ENCODE results near the gene GLB1L.

GLB1L gene

DNA sequence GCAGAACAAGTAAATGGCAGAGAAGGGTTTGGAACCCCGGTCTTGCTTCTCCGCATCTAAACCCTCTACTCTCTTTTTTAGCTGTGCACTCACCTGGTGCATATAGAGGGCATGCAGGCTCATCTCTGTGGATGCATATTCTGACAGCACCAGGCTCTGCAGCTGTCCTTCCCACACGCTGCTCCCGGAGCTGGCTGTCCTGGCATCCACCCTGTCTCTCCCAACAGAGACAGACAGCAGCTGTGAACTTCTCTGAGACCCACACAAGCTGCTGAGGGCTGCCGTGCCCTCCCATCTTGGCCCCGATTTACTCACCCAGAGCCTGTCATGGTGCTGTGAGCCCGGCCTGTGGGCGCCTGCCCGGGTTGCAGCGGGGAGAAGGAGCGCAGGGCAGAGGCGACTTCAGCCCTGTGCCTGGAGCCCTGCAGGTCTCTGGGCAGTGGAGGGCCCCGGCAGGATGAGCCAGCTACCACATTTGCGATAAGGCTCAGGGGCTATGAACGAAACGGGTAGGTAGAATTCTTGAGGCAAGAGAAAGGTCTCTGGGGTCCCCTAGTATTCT, 23.2 kb downstream of the GLB1L start:
- DNase-seq (ENCODE audit: low read depth), result no peak

GRCh38 chr2:219220652-219221402, 24.4 kb downstream of the GLB1L start:
- DNase-seq (ENCODE audit: low read depth), result no peak

DNA sequence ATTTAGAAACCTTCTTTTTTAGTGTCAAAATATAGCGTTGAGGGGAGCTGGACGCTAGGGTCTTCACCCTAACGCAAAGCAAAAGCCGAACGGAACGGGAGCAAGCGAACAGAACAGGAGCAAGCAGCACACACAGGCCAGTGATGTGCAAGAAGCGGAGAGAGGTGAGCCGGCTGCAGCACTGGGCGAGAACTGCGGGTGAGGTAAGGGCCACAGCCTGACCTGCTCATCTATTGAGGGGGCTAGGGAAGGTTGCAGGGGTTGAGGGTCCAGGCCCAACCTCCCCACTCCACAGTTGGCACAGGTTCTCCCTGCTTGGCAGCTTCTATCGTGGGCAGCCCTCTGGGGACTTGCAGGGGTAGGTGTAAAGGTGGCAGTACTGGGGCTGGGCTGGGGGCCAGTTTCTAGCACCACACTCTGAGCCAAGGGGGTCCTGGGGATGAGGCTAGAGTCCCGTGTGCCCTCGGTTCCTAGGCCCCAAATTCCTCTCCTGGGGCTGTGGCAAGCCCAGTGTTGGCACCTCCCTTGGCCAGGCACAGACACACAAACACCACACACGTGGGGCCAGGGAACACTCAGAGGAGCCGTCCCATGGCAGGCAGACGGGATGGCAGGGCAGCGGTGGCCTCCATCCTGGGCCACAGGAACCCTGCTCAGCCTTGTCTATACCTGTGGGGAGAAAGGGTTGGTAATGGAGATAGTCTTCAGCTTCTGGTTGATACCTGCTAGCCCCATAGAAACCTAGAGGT, 25.3 kb downstream of the GLB1L start:
- DNase-seq (ENCODE audit: low read depth), result no peak

DNA sequence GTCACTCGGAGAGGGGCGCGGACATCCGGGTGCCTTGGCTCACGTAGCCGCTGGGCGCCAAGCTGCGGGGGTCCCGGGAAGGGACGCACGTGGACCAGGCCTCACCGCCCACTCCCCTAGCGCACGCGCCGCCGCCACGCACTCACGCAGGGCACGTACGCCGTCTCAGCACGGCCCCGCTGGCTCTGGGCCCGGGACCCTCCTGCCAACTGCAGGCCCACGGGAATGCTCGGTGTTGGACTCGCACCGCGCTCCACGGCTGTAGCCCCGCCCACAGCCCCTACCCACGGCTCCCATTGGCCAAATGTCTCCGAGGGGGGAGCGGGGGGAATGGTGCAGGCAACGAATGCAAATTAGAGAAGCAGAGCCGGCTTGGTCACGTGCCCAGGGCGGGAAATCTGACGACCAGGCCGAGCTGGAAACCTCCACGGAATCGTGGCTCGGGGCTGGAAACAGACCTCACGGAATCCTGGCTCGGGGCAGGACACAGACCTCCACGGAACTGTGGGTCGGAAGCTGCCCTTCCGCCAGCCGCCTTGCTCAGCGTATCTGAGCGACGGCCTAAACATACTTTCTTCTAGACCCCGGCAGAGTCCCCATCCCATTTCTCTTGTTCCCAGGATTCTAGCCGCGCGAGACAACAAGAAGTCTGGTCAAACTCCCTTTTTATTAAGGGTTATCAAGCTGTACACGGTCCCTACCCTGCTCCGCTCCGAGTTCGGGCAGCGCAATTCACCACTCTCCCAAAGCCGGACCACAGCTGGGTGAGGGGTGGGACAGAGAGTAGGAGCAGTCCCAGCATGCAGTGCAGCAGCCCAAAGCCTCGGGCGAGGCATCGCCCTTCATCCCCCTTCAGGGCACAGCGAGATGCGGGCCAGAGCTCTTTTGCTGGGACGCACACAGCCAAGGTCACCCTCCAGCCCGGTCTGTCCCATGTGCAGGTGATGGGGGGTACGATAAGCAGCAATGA, 26.2 kb downstream of the GLB1L start, which contains the start of gene ABCB6:
ABCB6 (minus strand) TSS at position 227 of the 970 bp plus-strand sequence. CDS start 285 bp downstream, outside the sequence.
- peak; percentile 81 for DNase-seq (ENCODE audit: low read depth)

GRCh38 chr2:219218217-219218731, 27.0 kb downstream of the GLB1L start:
- DNase-seq (ENCODE audit: low read depth), result no peak

GRCh38 chr2:219216535-219216915, 28.7 kb downstream of the GLB1L start:
- DNase-seq (ENCODE audit: low read depth), result no peak

- no peak for DNase-seq (ENCODE audit: low read depth)
Observed at GRCh38 chr2:219215871-219216534, 29.2 kb downstream of the GLB1L start.

GRCh38 chr2:219214786-219215185, 30.5 kb downstream of the GLB1L start:
- DNase-seq (ENCODE audit: low read depth), result no peak

GRCh38 chr2:219214141-219214540, 31.1 kb downstream of the GLB1L start:
- no peak for DNase-seq (ENCODE audit: low read depth)

DNA sequence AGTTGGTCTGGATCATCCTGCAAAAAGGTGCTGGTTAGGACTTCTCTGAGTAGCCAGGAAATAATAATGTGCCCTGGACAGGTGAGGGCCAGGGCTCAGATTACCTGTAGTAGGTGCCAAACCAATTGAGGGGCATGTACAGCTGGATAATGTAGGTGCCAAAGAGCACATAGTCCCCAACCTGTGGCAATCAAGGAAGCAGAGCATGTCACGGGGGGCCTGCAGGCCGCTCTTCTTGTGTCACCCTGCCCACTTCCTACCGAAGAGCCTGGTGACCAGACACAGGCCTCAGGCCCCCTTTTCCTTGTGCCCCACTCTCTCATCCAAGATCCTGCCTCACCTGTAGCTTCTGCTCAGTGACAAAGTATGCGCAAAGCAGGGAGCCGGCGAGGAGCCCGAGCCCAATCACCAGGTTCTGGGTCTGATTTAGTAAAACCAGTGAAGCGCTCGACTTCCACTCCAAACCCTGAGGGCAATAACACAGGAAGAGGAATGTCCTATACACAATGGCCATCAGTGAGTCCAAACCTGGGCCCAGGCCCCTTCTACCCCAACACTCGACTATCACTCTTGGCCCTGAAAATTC, 31.7 kb downstream of the GLB1L start:
- DNase-seq (ENCODE audit: low read depth), result no peak

DNA sequence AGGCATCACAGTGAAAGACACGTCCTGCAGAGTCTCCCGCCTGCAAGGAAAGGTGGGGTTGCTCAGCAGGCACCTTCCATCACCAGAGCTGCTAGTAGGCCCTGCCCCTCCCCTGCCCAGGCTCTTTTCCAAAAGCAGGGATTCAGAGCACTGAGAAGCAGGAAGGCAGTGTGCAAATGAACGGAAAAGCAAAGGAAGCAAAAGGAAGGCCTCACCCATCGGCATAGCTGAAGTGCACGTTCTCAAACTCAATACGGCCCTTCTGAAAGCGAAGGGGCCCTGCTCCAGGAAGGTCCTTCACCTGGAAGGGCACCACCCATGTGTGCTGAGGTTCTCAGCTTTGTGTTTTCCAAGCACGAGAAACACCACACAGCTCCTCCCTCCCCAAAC, 32.2 kb downstream of the GLB1L start:
- no peak for DNase-seq (ENCODE audit: low read depth)

DNA sequence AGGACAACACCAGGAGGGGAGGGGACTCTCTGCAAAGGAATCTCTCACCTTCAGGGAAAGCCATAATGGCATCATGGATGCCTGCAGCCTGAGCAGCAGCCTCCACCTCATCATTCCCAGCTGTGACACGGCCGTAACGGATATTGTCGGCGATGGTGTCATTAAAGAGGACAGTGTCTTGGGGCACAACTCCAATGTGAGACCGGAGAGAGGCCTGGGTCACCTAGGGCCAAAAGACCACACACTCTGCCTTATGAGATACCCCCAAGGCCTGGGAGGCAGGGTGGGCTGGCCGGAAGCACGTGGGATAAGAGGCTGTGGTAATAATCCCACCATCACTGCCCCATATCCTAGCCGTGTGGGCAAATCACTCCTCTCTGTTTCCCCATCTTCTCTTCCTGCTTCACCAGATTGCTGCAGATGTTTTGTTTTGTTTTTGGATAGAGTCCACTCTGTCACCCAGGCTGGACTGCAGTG, 34.3 kb downstream of the GLB1L start:
- no peak for DNase-seq (ENCODE audit: low read depth)

- DNase-seq (ENCODE audit: low read depth), result no peak
Observed at GRCh38 chr2:219210196-219210885, 34.9 kb downstream of the GLB1L start.

DNA sequence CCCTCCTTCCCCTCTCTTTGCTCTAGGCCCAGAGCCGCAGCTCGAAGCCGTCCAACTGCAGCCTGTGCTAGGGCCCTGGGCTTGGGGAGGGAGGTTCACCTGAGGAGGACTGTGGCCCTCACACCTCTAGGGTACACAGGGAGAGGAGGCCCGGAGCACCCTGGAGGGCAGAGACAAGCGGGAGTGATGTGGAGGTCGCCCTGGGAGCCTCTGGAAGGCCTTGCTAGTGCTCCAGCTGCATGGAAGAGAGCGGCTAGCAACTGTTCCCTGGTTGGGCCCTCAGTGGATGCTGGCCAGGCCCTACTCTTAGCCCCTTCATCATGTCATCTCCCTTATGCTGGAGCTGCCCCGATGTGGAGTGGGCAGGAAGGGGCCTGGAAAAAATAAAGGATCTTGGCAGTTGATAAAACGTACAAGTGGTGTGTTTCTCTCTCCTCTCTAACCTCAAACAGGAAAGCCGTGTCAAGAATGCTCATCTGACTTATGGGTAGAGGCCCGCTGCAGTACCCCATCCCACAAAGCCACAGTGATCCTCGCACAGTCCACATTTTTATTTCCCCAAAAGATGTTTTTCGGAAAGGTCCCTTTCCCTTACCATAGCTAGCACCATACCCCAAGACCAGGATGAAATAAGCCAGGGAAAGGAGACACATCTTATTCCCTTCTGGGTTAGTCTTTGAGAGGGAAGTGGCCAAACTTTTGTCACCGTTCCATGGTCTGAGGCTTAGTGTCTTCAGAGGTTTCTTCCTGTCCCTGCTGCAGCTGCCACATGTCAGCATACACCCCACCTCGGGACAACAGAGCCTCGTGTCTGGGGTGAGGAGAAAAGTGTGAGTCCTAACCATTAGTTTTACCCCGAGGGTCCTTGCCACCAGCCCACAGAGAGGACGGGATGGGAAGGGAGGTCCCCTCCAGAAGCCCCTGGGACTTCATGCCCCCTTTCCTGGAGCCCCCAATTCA, 35.7 kb downstream of the GLB1L start:
- DNase-seq (ENCODE audit: low read depth), result no peak

DNA sequence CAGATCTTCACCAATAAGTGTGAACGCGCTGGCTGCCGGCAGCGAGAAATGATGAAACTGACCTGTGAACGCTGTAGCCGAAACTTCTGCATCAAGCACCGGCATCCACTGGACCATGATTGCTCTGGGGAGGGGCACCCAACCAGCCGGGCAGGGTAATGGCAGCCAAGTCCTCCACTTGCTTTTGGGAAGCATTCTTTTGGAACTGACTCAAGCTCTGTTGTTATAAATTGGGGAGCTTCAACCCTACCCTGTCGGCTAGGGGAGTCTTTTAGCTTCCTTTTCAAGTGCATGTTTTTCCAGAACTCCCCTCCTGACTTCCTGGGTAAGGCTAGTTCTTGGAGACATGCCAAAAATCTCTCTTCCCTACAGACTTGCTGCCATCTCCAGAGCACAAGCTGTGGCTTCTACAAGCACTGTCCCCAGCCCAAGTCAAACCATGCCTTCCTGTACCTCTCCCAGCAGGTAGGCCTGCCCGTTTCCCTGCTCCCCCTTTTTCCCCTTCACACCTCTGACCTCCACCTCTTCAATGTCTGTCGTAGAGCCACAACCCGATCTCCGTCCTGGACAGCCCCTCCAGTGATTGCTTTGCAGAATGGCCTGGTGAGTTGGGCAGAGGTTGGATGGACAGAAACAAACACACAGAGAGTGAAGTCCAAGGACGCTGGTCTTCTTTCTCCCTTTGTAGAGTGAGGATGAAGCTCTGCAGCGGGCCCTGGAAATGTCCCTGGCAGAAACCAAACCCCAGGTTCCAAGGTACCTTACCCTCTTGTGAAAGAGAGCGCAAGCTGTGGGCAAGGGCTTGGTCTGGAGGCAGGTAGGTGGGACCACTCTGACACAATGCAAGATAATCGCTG, 37.1 kb downstream of the GLB1L start:
- DNase-seq (ENCODE audit: low read depth), result no peak

- DNase-seq (ENCODE audit: low read depth), result no peak
Observed at GRCh38 chr2:219207134-219207883, 37.9 kb downstream of the GLB1L start.
